GM19099 (cell line): ENCODE results near the gene SIRT5.

Source experiments
- POLR2A ChIP-seq: IDR thresholded peaks from 3 replicates; pipeline ENCODE4 v1.6.1; 2011; ENCODE audit warnings: low read depth; ENCODE audit not compliant: insufficient read length; ENCODE audit errors: extremely low read depth

SIRT5 gene

DNA sequence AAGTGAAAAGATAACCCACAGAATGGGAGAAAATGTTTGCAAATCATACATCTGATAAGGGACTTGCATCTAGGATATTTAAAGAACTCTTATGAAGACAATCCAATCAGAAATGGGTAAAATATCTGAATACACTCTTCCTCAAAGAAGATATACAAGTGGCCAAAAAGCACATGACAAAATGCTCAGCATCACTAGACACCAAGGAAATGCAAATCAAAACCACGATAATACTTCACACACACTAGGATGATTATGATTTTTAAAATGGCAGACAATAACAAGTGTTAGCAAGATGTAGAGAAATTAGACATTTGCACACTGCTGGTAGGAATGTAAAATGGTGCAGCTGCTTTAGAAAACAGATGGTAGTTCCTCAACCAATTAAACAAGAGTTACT lies 34.8 kb upstream of the SIRT5 start:
- TF ChIP-seq POLR2A = no peak

DNA sequence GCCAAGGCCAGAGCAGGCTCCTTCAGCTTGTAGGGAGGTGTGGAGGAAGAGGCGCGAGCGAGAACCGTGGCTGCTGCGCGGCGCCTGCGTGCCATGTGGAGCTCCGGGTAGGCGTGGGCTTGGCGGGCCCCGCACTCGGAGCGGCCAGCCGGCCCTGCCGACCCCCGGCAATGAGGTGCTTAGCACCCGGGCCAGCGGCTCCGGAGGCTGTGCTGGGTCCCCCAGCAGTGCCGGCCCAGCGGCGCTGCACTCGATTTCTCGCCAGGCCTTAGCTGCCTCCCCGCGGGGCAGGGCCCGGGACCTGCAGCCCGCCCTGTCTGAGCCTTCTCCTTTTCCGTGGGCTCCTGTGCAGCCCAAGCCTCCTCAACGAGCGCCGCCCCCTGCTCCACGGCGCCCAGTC lies 32.9 kb upstream of the SIRT5 start:
- TF ChIP-seq POLR2A = no peak

DNA sequence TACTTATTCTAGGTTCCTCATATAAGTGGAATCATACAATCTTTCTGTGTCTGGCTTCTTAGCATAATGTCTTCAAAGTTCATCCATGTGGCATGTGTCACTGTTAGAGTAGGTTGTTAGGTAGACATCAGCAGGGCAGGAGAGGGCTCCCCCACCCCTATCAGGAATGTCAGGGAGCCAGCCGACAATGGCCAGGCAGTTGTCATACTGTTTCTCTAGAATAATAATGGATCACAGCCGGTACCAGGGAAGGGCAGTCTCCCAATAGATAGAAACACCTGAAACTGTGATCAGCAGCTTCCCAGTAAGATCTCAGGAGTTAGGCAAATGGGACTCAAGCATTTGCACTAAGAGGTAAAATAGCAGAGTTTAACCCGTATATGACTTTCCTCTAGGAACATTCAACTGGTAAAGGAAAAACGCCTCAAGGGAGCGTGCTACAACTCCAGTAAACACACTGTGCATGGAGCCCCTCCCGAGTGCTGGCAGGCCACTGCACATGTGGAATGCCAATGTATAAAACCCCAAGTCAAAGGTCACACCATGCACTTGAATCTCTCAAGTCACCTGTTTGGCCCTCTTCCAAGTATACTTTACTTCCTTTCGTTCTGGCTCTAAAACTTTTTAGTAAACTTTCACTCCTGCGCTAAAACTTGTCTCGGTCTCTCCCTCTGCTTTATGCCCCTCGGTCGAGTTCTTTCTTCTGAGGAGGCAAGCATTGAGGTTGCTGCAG lies 29.8 kb upstream of the SIRT5 start:
- no peak for TF ChIP-seq POLR2A

DNA sequence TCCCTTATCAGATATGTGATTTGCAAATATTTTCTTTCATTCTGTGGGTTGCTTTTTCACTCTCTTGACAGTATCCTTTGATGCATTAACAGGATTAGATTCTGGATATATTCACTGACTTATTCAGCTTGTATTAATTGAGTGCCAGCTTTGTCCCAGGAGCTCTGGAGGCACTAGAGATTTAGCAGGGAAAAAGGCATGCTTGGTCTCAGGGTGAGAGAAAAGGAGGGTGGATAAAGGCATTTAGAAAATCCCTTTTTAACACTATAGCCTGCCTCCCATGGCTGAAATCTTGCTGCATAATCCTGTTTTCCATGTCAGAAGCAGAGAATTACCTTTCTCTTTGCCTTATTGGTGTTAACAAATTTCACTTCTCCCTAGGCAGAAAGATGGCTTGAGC lies 28.5 kb upstream of the SIRT5 start:
- TF ChIP-seq POLR2A = no peak

DNA sequence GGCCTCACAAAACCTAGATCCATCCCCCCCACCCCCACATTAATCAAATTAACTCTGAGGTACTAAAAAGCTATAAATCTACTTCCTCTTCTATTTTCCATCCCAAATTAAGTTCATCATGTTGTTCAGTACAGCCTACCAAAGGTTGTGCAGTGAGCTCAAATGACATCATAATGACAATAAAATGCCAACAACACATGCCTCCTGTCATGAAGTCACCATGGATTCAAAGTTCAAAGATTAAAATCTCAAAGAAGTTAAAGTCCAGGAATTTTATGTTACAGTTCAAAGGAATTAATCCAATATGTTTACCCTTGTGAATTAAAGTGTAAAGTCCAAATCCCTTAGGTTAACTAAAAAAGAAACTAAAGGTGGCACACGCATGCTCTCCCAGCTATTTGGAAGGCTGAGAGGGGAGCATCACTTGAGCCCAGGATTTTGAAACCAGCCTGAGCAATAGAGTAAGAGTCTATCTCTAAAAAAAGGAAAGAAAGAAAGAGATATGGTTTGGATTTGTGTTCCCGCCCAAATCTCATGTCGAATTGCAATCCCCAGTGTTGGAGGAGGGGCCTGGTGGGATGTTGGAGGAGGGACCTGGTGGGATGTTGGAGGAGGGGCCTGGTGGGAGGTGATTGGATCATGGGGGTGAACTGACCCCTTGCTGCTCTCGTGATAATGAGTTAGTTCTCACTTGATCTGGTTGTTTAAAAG lies 25.7 kb upstream of the SIRT5 start:
- TF ChIP-seq POLR2A = no peak

DNA sequence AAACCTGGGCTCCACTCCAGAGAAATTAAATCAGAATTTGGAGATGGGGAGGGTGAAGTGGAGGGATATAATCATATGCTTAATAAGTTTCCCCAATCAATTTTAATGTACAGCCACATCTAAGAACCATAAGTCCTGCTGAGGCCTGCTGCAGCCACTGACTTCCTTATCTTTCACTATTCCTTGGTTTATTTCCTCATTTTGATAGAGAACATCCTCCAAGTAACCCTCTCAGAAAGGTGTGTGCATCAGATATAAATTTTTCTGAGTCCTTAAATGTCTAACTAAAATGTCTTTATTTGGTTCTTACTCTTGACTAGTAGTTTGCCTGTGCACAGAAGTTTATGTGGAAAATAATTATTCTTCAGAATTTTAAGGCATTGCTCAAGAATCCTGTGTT lies 23.7 kb upstream of the SIRT5 start:
- TF ChIP-seq POLR2A = no peak

DNA sequence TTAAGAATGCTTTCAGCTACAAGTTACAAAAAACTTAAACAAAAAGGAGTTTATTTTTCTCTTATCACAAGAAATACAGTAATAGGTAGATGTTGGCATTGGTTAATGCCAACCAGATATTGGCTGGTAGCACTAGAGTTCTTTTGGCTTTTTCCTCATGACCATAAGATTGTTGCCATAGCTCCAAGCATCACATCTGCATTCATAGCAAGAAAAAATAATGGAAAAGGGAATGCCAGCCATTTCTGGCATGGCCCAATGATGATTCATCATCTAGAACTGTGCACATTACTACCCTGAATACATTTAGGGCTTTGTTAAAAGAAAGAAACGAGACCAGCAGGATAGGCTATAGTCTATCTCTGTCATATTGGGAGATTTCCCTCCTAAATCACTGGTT lies 20.8 kb upstream of the SIRT5 start:
- no peak for TF ChIP-seq POLR2A

DNA sequence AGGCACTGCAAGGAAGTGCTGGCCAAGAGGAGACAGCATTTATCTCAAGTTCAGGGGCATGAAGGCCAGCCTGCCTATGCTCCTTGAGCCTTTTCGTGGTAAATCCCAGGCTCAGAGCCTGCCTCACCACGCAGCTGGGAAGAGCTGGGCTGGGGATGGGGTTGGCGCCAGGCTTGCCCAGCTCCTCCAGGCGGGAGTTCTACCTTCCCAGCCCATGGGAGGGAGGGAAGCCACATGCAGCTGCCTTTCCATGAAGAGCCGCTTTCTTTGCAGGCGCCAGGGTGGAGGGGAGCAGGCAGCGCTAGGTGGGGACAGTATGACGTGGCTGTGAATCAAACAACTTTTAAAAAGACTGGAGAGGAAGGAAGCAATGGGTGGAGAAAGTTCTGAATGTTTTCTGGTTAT lies 19.5 kb upstream of the SIRT5 start:
- no peak for TF ChIP-seq POLR2A

DNA sequence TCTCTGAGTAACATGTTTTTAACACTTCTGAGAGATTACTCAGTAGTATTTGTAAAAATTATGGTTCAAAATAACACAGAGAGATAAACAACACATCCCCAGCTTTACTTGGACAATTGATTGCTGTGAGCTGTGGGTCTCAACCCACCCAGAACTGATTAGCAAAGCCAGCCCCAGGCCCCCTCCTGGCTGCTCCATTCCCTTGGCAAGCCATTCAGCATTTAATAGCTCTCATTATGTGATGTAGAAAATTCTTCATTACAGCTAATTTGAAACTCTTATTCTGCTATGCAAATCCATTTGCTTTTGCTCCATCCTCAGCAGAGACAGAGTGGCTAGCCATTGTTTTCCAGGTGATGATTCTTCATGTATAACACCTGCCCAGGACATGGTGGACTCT lies 16.6 kb upstream of the SIRT5 start:
- no peak for TF ChIP-seq POLR2A

DNA sequence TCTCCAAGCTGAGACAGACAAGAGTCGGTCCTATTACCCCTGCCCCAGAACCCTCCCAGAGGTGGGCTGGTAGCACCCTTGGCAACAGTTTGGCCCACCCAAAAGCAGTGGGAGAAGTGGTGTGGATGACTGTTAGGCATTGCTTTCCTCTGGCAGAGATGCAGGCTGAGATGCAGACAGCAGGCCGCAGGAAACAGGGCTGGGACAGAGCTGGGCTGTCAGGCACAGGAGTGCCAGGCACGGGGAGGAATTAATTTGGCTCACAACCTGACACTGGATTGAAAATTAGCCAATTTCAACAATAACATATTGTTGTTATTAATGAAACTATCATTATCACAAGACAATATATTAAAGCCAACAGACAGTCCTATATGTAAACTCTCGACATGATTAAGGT lies 15.7 kb upstream of the SIRT5 start:
- no peak for TF ChIP-seq POLR2A

DNA sequence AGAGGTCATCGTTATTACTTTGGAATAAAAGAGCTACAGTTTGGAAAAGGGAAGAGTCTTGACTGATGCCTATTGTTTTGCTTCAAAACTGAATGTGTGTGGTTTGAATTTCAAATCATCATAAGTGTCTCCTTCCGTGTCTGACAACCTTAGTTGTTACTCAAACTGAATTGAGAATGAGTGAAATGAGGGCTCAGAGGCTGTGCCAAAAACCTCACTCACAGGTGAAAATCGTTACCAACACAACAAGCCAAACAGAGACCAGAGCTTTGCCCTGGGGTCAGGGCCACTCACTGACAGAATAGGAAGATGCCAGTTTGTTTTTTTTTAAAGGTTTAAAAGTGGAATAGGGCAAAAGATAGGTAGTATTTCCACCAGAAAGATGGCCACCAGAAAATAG lies 15.2 kb upstream of the SIRT5 start:
- TF ChIP-seq POLR2A = no peak

DNA sequence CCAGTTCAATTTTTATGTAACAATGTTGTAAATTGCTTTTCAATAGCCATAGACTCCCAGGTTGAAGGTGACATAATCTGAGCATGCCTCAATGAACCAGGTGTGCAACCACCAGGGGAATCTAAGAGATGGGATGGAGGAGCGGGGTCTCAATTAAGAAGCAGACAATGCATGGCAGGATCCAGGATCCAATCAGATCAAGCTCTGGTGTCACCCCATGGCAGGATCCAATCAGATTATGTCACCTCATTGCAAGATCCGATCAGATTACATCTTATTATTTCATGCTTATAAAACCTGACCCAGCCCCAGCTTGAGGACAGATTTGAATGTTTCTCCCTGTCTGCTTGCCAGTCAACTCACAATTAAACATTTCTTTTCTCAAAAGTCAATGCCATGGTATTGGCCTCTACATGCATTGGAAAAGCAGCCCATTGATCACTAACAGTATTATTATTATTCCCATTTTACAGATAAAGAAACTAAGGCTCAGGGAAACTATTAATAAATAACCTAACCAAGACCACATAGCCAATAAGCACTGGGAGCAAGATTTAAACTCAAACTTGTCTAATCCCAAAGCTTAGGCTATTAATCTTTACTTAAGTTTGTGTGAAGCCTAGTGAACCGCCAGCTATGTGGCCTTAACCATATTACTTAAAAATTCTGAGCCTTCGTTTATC lies 14.3 kb upstream of the SIRT5 start:
- no peak for TF ChIP-seq POLR2A

DNA sequence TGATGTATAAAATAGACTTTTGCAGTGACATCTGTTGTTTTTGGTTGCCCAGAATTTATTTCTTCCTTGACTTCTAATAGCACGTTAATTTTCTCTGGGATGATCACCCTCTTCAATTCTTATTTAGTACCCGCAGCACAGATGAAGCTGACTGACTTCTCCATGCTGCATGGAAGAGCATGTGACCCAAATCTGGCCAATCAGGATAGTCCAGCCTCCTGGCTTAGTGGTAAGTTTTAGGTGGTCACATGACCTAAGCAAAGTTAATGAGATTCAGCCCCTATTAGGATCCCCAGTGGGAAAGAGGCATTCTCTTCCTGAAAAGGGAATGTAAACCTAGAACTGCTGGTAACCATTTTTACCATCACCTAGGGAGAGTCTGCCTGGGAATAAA lies 13.8 kb upstream of the SIRT5 start:
- no peak for TF ChIP-seq POLR2A

DNA sequence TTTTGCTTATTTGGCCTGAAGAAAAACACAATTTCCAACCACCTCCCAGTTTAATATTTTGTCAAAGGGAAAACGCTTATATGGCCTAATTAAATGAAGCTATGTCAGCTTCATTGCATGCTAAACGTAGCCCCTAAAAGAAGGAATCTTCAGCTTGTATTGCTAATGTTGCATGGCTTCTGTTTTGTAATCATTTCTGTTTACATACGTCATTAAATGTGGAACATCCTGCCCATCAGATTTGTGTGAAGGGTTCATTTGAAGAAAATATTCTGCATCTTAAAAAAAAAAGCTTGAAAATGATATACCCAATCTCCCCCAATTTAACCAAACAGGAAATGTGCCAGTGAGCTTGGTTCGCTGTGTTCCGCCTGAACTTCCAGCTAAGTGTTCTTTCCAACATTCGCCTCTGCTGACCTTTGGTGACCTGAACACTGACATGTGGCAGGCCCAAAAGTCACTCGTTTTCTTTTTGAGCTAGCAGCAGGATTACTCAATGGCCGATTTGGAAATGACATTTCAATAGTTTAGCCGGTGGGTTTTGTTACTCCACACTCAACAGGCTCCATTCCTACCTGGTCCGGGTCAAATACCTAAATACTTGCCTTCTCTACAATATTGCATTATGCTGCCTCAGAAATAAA lies 12.7 kb upstream of the SIRT5 start:
- no peak for TF ChIP-seq POLR2A

DNA sequence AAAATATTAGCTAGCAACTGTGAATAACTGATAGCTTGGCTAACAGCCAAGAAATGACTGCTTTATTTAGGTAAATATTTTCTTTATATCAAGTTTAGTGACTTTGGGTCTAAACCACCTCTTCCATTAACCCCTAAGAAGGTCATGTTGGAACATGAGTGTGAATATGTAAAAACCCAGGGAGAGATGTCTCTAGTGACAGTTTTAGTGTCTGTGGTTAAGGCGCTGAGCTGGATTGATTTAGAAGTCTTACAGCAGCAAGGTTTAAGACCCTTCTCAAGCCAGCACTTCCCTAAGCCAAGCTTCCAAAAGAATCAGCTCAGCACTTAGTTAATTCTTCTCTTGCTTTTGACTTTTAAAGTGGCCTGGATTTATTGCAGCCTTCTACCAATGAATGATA lies 11.4 kb upstream of the SIRT5 start:
- TF ChIP-seq POLR2A = no peak

DNA sequence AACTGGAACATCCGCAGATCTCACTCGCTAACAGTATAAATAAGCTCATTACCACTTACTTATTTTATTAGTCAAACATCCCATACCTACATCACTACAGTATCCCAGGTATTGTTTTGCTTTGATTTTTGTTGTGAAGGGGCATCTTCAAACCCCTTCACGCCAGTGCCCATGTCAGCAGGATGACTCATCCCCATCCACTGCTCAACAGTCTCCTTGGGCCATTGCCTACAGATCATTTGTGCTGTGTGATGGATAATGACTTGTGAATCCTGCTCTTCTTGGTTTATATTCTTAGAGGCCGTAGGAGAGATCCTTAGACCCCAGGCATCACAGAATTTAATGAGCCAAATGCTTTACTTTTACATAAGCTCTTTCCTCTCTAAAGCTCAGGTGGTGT lies 8.5 kb upstream of the SIRT5 start:
- TF ChIP-seq POLR2A = no peak

DNA sequence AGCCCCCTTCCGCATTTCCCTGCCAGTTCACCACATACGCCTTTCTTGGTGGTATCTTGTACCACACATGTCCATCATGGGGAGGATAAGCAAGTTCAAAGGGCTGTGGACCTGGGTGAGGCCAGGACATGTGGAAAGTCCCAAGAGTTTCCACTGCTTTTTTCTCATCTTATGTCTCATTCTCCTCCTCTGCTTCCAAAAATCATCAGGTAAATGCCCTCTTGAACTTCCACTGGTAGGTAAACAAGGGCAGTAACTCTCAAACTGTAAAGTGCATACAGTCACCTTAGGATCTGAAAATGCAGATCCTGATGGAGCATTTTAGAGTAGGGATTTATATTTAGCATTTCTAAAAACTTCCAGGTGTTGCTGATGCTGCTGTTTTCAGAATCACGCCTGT lies 7.9 kb upstream of the SIRT5 start:
- TF ChIP-seq POLR2A = no peak

DNA sequence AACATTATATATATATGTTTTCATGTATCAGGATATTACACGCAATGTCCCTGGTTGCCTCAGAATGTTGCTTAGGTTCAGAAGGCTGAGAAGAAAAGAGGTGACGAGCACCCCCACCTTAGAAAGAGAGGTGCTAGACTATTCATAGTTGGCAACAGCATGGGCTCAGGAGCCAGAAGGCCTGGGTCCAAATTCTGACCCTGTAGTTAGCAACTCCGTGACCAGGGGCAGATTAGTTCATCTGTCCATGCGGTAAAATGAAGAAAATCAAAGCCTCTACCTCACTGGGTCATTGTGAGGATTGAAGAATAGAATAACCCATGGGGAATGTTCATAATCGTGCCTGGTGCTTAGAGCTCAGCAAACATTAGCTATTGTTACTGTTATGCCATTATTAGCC lies 5.4 kb upstream of the SIRT5 start:
- TF ChIP-seq POLR2A = no peak
